Pancreas (tissue), 10 donors: ENCODE measurements around the gene ZXDC. TPM values are rescaled to one million over a fixed set of nuclear protein-coding genes. Genes with fewer than 3 reads are reported as not detected.

Source experiments
- ATAC-seq, 4 donors: fragments of 200-7000 bp; cut with Tn5 transposase; one replicate each; pipeline versions ENCODE4 v1.8.0 to v1.9.1; 2020; ENCODE audit warnings: mild to moderate bottlenecking in 4 of 4, moderate library complexity in 4 of 4
- DNase-seq, 6 donors: peaks; one replicate each; pipeline ENCODE4 v3.0.0-alpha.2; 2020
- FAIRE-seq: peaks from 2 replicates; lab custom pipeline; 2012; peaks lifted over from hg19 to GRCh38; lab: Jason Lieb, UNC
- H3K27ac ChIP-seq, 4 donors: fragments of 200-600 bp; sonication (generic); 1 replicate in 3 of 4; 2 replicates in 1 of 4; pipeline versions ENCODE4 v1.5.0 to v1.8.0; 2020
- H3K27me3 ChIP-seq, 4 donors: fragments of 200-600 bp; one replicate each; pipeline ENCODE4 v1.8.0; 2021
- H3K36me3 ChIP-seq, 3 donors: fragments of 200-600 bp; sonication (generic) in 1 of 3; one replicate each; pipeline versions ENCODE4 v1.5.0 to v1.8.0; 2020 to 2021
- H3K4me1 ChIP-seq, 3 donors: fragments of 200-600 bp; one replicate each; pipeline ENCODE4 v1.8.0; 2021
- H3K4me3 ChIP-seq, 4 donors: fragments of 200-600 bp; sonication (generic) in 2 of 4; one replicate each; pipeline versions ENCODE4 v1.5.0 to v1.8.0; 2020 to 2021
- H3K9me3 ChIP-seq, 4 donors: fragments of 200-600 bp; one replicate each; pipeline ENCODE4 v1.8.0; 2021
- WGBS, 2 donors: extraction: QIAGEN DNeasy Blood & Tissue Kit; methylation state at CpG; one replicate each; pipeline ENCODE4 v1.1.7; 2013; 5-methylcytosine and 5-hydroxymethylcytosine counted together
- intact Hi-C, 3 donors: fragments of 100-400 bp; cut with DNase I; formaldehyde crosslinking; loops; one replicate each; pipeline versions ENCODE4 v1.11.1 to v1.14.2; 2022
- polyA plus RNA-seq, 2 donors: library from polyadenylated mRNA; stranded (reverse); fragments of 200-250 nt; gene quantifications; one replicate each; pipeline ENCODE4 v1.2.3, GENCODE V29; 2013
- total RNA-seq, 6 donors: library from RNA; stranded (reverse); fragmentation: NEBNext Ultra II Directional in 4 of 6; extraction: Animal tissue kit (Norgen Biotek cat#: 25700) in 4 of 6; gene quantifications; one replicate each; pipeline versions ENCODE4 v1.2.1 to v1.2.4, GENCODE V29; 2021 to 2023
- TF ChIP-seq, protein P1 (sequence below), 4 donors: fragments of 200-600 bp; sonication (generic) in 3 of 4; IDR thresholded peaks; one replicate each; pipeline versions ENCODE4 v1.5.0 to v1.8.0; 2021; ENCODE audit warnings: antibody characterized with exemption in 4 of 4
- donor health status: healthy with polysubstance abuse.
- donor health status: DM: no; HTN: no; CAD: no; lungs with moderate emphysema.
- donor health status: DM: no; HTN: no; CAD: no.
- donor health status: control.
- donor health status: control.
- donor health status: Bipolar disorder and iron deficiency.
- donor health status: DM: yes; HTN: yes; CAD: no.
- donor health status: DM: no; HTN: no; CAD: no.
- donor health status: DM: no; HTN: no; CAD: no.
- donor health status: DM: yes; HTN: yes; CAD: no.

ZXDC gene
- total and polyA plus RNA-seq, 8 donors, result 19.4 to 26.1 (median 20.9) TPM

DNA sequence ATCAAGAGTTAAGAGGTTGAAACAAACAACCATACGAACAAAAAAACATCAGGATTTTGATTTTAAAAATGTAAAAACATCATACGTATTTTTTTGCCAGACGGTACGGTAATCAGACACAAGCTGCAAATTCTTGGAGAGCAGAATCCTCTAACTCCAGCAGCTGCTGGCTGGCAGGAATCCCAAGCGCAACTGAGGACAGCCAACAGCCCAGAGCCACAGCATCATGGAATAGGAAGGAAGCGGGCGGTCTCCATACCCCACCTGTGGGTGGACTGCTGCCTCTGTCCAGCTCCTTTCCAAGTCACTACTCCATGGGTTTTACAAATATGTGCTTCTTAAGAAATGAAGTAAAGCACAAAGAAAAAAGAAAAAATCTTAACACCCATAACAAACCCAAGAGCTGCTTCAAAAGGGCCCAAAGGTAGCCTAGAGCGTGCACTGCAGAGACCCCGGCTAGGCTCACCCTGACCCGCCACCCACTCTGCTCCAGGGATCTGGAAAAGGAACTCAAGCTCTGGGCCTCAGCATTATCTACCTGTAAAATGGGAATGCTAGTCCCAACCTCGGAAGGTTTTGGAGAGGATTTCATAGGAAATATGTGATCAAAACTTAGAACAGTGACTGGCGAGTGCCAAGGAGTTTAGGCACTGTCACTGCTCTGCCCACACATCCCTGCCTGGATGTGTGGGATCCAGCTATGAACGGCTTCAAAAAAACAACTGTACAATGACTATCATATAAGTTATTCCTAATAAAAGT is 33.4 kb downstream of the ZXDC start:
- H3K27me3 ChIP-seq, result no peaks in the 10 kb centered on the region
- peaks cover 0 to 4% (median 0%) of the 10 kb centered on the region in 3 donors for H3K4me1 ChIP-seq
- WGBS, 2 donors, result 91% methylated on average over 13 of the region's 13 CpGs
- H3K36me3 ChIP-seq, result peaks cover 0 to 38% (median 4%) of the 10 kb centered on the region in 3 donors
- H3K27ac ChIP-seq, result no peak overlapping the region
- peak in 2 of 6 donors; percentile 8 to 16 for DNase-seq
- no peak for FAIRE-seq
- ATAC-seq, result no peak
- H3K4me3 ChIP-seq, result no peak overlapping the region
- H3K9me3 ChIP-seq, result no peaks in the 10 kb centered on the region
- intact Hi-C loops, result no loop called here
- TF ChIP-seq, protein P1, sequence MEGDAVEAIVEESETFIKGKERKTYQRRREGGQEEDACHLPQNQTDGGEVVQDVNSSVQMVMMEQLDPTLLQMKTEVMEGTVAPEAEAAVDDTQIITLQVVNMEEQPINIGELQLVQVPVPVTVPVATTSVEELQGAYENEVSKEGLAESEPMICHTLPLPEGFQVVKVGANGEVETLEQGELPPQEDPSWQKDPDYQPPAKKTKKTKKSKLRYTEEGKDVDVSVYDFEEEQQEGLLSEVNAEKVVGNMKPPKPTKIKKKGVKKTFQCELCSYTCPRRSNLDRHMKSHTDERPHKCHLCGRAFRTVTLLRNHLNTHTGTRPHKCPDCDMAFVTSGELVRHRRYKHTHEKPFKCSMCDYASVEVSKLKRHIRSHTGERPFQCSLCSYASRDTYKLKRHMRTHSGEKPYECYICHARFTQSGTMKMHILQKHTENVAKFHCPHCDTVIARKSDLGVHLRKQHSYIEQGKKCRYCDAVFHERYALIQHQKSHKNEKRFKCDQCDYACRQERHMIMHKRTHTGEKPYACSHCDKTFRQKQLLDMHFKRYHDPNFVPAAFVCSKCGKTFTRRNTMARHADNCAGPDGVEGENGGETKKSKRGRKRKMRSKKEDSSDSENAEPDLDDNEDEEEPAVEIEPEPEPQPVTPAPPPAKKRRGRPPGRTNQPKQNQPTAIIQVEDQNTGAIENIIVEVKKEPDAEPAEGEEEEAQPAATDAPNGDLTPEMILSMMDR (IDR thresholded peaks at IDR 0.05), result no peak

DNA sequence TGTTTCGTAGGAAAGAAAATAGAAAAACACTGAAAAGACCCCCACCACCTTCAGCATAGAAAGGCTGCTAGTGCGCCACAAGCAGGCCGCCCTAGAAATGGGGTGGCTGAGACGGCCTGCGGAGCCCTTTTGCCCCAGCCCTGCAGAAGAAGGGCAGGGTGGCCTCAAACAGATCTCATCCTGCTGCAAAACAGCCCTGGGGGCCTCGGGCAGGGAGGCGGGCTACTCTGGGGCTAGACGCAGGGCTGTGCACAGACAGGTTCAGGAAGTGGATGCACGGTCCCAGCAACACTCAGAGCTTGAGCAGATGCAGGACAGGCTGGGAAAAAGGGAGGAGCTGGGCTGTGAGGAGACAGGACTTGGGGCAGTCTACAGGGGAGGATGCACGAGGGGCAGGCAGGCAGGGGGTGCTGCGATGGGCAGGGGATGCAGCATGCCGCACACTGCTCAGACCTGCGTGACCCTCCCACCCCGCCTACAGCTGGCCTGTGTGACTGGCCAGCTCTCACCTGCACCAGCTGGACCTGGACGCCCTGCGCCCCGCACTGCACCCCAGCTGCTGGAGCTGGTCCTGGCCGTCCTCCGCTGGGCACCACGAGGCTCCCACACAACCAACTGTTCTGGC is 34.3 kb downstream of the ZXDC start:
- Histone ChIP-seq H3K27me3 (no peaks in the 10 kb centered on the region), H3K4me3 (no peak overlapping the region), H3K9me3 (no peaks in the 10 kb centered on the region), H3K4me1 (peaks cover 0 to 4% (median 0%) of the 10 kb centered on the region in 3 donors), H3K27ac (no peak overlapping the region), H3K36me3 (peaks cover 0 to 47% (median 4%) of the 10 kb centered on the region in 3 donors)
- peak in 1 of 6 donors; percentile 9 for DNase-seq
- TF ChIP-seq, protein P1 (IDR thresholded peaks at IDR 0.05), result no peak
- intact Hi-C loops, result no loop called here
- no peak for ATAC-seq
- no peak for FAIRE-seq
- WGBS, 2 donors, result 92 to 94% methylated on average over 20 of the region's 20 CpGs

DNA sequence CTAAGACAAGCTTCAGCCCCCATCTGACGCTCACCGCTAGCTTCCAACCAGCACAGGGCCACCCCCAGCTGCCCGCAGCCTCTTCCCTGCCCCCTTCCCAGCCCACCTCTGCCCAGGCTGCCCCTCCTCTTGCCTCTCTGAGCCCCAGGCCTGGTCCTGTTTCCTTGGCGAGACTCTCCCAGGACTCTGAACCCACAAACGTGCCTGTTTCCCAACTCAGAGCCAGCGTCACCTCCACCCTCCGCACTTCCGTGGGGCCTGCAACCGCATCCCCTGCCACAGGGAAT is 35.0 kb downstream of the ZXDC start:
- DNase-seq (peak in 1 of 6 donors; percentile 8), ATAC-seq (no peak), FAIRE-seq (no peak)
- H3K9me3 ChIP-seq, result no peaks in the 10 kb centered on the region
- WGBS, 2 donors, result 93 to 95% methylated on average over 9 of the region's 9 CpGs
- no peak overlapping the region for H3K27ac ChIP-seq
- peaks cover 0 to 51% (median 4%) of the 10 kb centered on the region in 3 donors for H3K36me3 ChIP-seq
- intact Hi-C loops, result no loop called here
- TF ChIP-seq, protein P1 (IDR thresholded peaks at IDR 0.05), result no peak
- H3K4me1 ChIP-seq, result peaks cover 0 to 3% (median 0%) of the 10 kb centered on the region in 3 donors
- H3K27me3 ChIP-seq, result no peaks in the 10 kb centered on the region
- H3K4me3 ChIP-seq, result no peak overlapping the region

DNA sequence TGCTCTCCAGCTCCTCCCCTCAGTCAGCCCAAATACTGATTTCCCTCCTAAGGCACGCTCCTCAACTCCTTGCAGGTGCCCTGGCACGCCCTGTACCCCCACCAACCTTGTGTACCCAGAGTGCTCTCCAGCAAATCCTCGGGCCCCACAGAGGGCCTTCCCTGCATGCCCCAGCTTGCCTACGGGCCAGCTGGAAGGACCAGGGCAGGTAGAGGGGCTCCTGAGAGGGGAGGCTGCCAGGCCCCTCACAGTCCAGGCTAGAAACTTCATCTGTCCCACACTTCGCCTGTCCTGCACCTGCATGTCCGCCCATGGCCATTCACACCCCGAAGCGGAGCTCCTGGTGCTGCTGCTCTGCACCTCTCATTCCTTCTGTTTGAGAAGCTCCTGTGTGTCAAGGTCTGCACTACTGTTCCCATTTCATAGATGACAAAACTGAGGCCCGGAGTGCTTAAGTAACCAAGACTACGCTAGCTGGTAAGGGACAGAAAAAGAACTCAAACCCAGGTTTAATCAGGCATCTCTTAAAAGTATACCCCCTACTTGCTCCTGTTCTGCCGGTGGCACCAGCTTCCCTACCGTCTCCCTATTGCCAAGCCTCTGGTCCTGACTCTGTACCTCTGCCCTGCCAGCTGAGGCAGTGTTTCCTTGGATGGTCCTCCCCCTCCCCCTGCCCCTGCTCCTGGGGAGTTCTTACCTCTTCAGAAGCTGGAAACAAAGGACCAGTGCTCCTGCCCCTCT is 35.6 kb downstream of the ZXDC start:
- peak in 2 of 6 donors; percentile 3 to 6 for DNase-seq
- H3K4me1 ChIP-seq, result no peaks in the 10 kb centered on the region
- H3K36me3 ChIP-seq, result peaks cover 0 to 51% (median 4%) of the 10 kb centered on the region in 3 donors

More for the DNA sequence above, 35.6 kb downstream of the ZXDC start:
- intact Hi-C loops, result no loop called here
- H3K4me3 ChIP-seq, result no peak overlapping the region
- TF ChIP-seq, protein P1 (IDR thresholded peaks at IDR 0.05), result no peak
- H3K27ac ChIP-seq, result no peak overlapping the region
- WGBS, 2 donors, result 88 to 97% methylated on average over 12 of the region's 12 CpGs
- H3K27me3 ChIP-seq, result no peaks in the 10 kb centered on the region
- ATAC-seq, result no peak
- no peaks in the 10 kb centered on the region for H3K9me3 ChIP-seq
- FAIRE-seq, result no peak
